GM18951 (cell line): ENCODE data around the gene C19orf44.

Experiments used
- POLR2A ChIP-seq: IDR thresholded peaks from 4 replicates; pipeline ENCODE4 v1.6.1; 2011; ENCODE audit warnings: mild to moderate bottlenecking; ENCODE audit not compliant: insufficient read length, insufficient read depth; ENCODE audit errors: extremely low read depth
- in situ Hi-C: fragments of 300-500 bp; cut with MboI; formaldehyde crosslinking; loops from one replicate; pipeline ENCODE4 v1.12.0; 2022; ENCODE audit warnings: low sequenced_read_pairs, mixed read lengths, inconsistent platforms; ENCODE audit not compliant: unreplicated experiment

C19orf44 gene

GRCh38 chr19:16516381-16516780, 20.2 kb downstream of the C19orf44 start:
- in situ Hi-C loops: no loop called here
- TF ChIP-seq POLR2A: no peak

DNA sequence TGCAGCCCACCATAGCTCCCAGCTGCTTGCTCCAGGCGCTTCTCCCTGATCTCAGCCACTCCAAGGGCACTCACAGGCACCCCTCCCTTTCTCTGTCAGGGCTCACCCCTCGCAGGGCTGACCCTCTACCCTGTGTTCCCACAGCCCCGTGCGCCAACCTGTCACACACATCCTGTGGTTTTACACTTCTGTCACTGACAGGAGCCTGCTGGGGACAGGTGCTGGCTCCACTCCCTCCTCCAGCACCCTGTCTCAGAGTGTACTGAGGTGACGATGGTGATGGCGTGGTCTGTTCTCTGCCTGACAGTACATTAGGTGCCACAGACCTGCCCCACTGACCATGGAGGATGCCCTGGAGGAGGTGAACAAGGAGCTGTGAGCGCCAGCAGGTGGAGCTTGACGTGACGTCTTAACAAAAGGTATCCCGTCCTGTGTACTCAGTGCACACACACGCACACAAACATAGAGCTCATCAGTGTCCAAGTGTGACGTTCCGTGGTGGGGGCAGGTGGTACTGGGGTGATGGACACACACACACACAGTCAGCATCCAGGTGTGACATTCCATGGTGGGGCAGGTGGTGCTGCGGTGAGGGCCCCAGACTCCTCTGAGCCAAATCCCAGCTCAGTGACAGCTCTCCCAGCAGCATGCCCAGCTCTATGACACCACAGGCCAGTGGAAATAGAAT, 20.9 kb downstream of the C19orf44 start:
- no peak for TF ChIP-seq POLR2A
- in situ Hi-C loops: no loop called here

DNA sequence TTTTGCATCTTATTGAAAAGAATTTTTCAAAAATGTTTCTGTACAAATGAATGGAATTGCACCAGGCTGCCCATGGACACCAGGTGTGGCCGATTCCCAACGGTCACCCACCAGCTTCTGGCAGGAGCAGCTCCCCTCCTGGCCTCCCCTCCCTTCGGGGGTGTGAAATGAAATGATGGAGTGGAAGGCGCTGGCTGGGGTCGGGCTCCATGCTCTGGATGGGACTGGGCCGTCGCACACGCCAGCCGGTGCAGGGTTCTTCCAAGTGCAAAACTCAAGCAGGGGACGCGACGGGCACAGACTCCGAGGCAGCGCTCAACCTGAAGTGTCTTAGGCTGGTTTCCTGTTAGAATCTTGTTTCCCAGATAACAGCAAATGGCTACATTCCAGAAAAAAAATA, 21.9 kb downstream of the C19orf44 start:
- in situ Hi-C loops: no loop called here
- no peak for TF ChIP-seq POLR2A

DNA sequence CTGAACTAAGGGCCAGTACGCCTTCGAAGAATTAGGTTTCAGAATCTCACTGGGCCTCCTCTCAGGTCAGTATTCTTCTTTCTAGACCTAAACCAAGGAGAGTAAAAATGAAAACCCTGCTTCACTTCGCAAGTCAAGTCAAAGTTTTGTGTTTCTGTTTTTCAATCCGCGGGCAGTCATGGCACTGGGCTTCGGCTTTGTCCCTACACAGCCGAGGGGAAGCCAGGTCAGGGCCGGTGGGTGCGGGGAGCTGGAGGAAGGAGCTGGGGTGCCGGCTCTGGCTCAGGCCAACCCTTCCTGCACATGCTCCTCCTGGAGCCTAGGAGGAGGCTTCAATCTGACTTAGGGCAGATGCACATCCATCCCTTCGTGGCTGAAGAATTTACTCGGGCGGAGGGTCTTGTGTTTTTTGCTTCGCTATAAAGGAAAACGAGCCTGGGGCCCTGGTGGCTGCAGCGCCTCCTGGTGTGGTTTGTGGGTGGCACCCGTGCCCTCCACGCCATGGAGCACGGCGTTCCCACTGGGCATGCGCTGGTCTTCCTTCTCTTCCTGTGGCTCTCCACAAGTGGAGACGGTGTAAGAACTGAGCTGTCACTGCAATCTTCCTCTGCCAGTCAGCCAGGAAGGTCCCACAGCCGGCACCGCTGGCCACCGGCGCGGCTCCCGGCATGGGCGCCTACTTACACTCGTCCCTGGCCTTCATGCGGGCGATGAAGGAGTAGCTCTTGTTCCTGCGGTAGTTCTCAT, 22.5 kb downstream of the C19orf44 start:
- TF ChIP-seq POLR2A: no peak
- in situ Hi-C loops: no loop called here

DNA sequence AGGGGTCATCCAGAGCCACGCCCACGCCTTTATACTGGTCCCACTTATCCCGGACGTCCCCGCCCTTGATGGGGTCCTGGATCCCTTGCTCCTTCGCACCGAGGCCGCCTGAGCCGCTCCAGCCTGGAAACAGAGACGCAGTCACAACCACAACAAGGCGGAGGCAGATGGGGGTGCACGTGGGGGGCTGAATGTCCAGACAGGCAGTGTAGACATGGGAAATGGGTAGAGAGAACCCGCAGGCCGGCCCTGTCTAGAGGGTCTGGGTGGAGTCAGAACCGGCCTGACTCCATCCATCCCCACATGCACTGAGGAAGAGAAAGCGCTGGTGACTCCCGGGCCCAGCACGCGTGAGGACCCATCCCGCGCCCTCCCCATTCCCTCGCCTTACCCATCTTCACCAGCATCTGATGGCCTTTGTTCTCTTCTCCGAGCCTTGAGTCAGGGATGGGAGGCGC, 23.1 kb downstream of the C19orf44 start:
- in situ Hi-C loops: no loop called here
- no peak for TF ChIP-seq POLR2A

- in situ Hi-C loops: no loop called here
- no peak for TF ChIP-seq POLR2A
Observed at GRCh38 chr19:16520074-16520973, 24.1 kb downstream of the C19orf44 start.

GRCh38 chr19:16520986-16521624, 24.9 kb downstream of the C19orf44 start:
- no peak for TF ChIP-seq POLR2A
- in situ Hi-C loops: no loop called here

DNA sequence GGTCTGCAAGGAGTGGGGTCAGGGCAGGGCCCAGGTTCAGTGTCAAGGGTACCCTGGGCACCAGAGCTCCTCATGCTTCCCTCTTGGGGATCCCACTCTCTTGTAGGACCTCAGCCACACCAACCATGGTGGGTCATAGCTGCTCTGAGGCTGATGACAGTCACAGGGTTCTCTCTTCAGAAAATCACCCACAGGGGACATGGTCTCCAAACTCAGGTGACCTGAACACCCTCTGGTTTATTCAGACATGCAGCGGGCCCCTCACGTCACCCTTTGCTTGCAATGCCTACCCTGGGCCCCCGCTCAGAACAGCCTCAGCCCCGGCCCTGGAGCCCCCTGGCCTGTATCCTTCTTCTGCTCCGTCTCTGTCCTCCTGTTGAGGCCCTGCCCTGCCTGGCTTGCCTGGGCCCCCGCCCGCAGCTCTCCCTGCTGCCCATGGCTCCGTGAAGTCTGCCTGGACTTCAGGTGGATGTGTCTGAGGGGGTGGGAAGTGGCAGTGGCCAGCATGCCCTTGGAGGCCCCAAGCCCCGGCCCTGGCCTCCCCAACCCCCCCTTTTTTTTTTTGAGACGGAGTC, 25.6 kb downstream of the C19orf44 start:
- in situ Hi-C loops: no loop called here
- TF ChIP-seq POLR2A: no peak

GRCh38 chr19:16522559-16523377, 26.6 kb downstream of the C19orf44 start:
- in situ Hi-C loops: no loop called here
- TF ChIP-seq POLR2A: no peak

- in situ Hi-C loops: no loop called here
- no peak for TF ChIP-seq POLR2A
Observed at GRCh38 chr19:16524991-16525734, 29.0 kb downstream of the C19orf44 start.

DNA sequence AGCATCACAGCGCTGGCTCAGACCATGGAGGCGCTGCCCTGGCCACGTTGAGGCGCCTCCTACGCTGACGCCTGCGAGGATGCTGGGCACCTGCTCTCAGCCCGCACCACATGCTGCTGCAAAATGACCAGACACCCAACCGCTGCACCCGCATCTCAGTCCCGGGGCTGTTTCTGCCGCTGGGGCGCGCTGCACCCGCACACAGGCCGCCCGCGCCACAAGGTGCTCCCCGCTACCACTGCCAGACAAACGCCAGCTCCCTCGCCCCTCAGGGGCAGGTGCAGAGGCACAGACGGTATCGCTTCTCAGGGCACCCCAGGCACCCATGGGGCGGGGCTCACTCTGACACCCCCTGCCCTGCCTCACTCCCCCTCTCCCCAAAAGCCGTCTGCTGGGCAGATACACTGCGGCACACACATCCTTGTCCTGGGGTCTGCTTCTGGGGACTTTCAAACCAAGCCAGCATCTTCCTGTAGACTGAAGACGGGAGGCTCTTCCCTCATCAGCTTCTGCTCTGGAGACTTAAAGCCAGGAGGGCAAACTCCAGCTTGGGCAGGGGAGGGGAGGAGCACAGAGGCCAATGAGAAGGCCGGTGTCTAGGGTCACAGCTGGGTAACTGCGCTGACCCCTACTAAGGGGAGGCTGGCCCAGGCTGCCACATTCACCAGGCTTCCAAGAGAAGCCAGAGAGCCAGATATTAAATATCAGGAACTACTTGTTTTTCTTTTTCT, 29.7 kb downstream of the C19orf44 start:
- TF ChIP-seq POLR2A: no peak
- in situ Hi-C loops: no loop called here
